NCI-H69 (cell line): ENCODE measurements around the gene TMEM239.

ENCODE experiments used
- DNase-seq: peaks from one replicate; lab custom pipeline; 2025; lab: John Stamatoyannopoulos, UW

TMEM239 gene

GRCh38 chr20:2851086-2851485 is 34.9 kb downstream of the TMEM239 start:
- DNase-seq: no peak

GRCh38 chr20:2858591-2858990 is 42.4 kb downstream of the TMEM239 start:
- no peak for DNase-seq

- DNase-seq: no peak
These were observed 43.4 kb downstream of the TMEM239 start for GRCh38 chr20:2859330-2860121.

- no peak for DNase-seq
These were observed 48.5 kb downstream of the TMEM239 start for GRCh38 chr20:2864626-2865025.

GRCh38 chr20:2865101-2865500 is 48.9 kb downstream of the TMEM239 start:
- no peak for DNase-seq

GRCh38 chr20:2865630-2866029 is 49.5 kb downstream of the TMEM239 start:
- DNase-seq: peak; percentile 9

GRCh38 chr20:2866236-2866635 is 50.1 kb downstream of the TMEM239 start:
- DNase-seq: no peak

GRCh38 chr20:2867081-2867864 is 51.1 kb downstream of the TMEM239 start:
- DNase-seq: peak; percentile 17
